HG02884 (cell line): ENCODE data around the gene TLCD3B.

Experiments used
- ATAC-seq: cut with Tn5 transposase; IDR thresholded peaks from one replicate; pipeline ENCODE4 v1.9.1; 2021; ENCODE audit warnings: mild to moderate bottlenecking, moderate library complexity; ENCODE audit not compliant: unreplicated experiment

Gene TLCD3B

GRCh38 chr16:30030841-30031413 is at the start of gene TLCD3B:
TLCD3B (minus strand) TSS chr16:30031271; CDS start chr16:30030527, 744 bp downstream.
- no peak for ATAC-seq

GRCh38 chr16:30079480-30079879 is 48.4 kb upstream of the TLCD3B start:
- no peak for ATAC-seq

- no peak for ATAC-seq
These were observed 47.7 kb upstream of the TLCD3B start for GRCh38 chr16:30078744-30079143.

- ATAC-seq: no peak
These were observed 46.6 kb upstream of the TLCD3B start for GRCh38 chr16:30077656-30078055.

- no peak for ATAC-seq
These were observed 45.3 kb upstream of the TLCD3B start for GRCh38 chr16:30076276-30076791.

- ATAC-seq: no peak
These were observed 44.6 kb upstream of the TLCD3B start, which contains the start of gene PPP4C for GRCh38 chr16:30075503-30076275. PPP4C (plus strand) TSS chr16:30075994; CDS start chr16:30076378, 384 bp downstream.

GRCh38 chr16:30070490-30070889 is 39.4 kb upstream of the TLCD3B start:
- ATAC-seq: no peak

- no peak for ATAC-seq
These were observed 38.8 kb upstream of the TLCD3B start for GRCh38 chr16:30069611-30070462.

- no peak for ATAC-seq
These were observed 37.9 kb upstream of the TLCD3B start for GRCh38 chr16:30068750-30069610.

- no peak for ATAC-seq
These were observed 37.3 kb upstream of the TLCD3B start for GRCh38 chr16:30068333-30068732.

GRCh38 chr16:30067584-30067916 is 36.5 kb upstream of the TLCD3B start:
- ATAC-seq: no peak

GRCh38 chr16:30066761-30067583 is 35.9 kb upstream of the TLCD3B start:
- no peak for ATAC-seq

GRCh38 chr16:30065943-30066760 is 35.1 kb upstream of the TLCD3B start:
- no peak for ATAC-seq

GRCh38 chr16:30065102-30065942 is 34.3 kb upstream of the TLCD3B start, which contains the start of gene ALDOA:
ALDOA (plus strand) TSS chr16:30065760; CDS start chr16:30066898, 1,138 bp downstream.
- ATAC-seq: peak; percentile 67

- no peak for ATAC-seq
These were observed 33.6 kb upstream of the TLCD3B start for GRCh38 chr16:30064729-30065101.

GRCh38 chr16:30063893-30064728 is 33.0 kb upstream of the TLCD3B start:
- no peak for ATAC-seq
